H1 (cell line): ENCODE data around the gene PDE4D. TPM values are rescaled to one million over a fixed set of nuclear protein-coding genes. Genes with fewer than 3 reads are reported as not detected.

Source experiments
- EP300 ChIP-seq, 2 experiments: IDR thresholded peaks; 1 replicate in 1 of 2; 2 replicates in 1 of 2; pipeline ENCODE4 v1.6.1; 2011 to 2012; ENCODE audit warnings: low read depth in 2 of 2, low read length in 2 of 2, mild to moderate bottlenecking in 2 of 2, borderline replicate concordance in 1 of 2, inconsistent platforms in 1 of 2, moderate library complexity in 1 of 2
- RFX5 ChIP-seq: IDR thresholded peaks from 2 replicates; pipeline ENCODE4 v1.6.1; 2011; ENCODE audit warnings: low read depth, low read length, improper control_type of control experiment, borderline replicate concordance
- RNF2 ChIP-seq: fragments of 200-900, 300-1000 bp; sonication (generic); IDR thresholded peaks from 2 replicates; pipeline ENCODE4 v1.7.1; 2016; ENCODE audit warnings: borderline replicate concordance, low read depth, mild to moderate bottlenecking, antibody characterized with exemption, low read length; ENCODE audit not compliant: poor library complexity, severe bottlenecking; ENCODE audit errors: missing control alignments
- RXRA ChIP-seq: IDR thresholded peaks from 2 replicates; pipeline ENCODE4 v1.6.1; 2011; ENCODE audit warnings: low read depth, mild to moderate bottlenecking, low read length, moderate library complexity; ENCODE audit not compliant: insufficient read depth
- SP2 ChIP-seq: IDR thresholded peaks from 2 replicates; pipeline ENCODE4 v1.6.1; 2012; ENCODE audit warnings: mild to moderate bottlenecking, low read length, inconsistent platforms
- SRF ChIP-seq: IDR thresholded peaks from 2 replicates; pipeline ENCODE4 v1.6.1; 2011; ENCODE audit warnings: mild to moderate bottlenecking, low read depth, low read length, moderate library complexity
- TAF7 ChIP-seq: optimal IDR thresholded peaks from 2 replicates; pipeline ENCODE3; 2011; ENCODE audit warnings: low read depth, mild to moderate bottlenecking, inconsistent platforms, low read length, moderate library complexity, borderline replicate concordance
- polyA plus RNA-seq, 7 experiments: library from polyadenylated mRNA; depleted of rRNA in 3 of 7; stranded (reverse) in 5 of 7; unstranded in 2 of 7; fragments of >200 nt in 5 of 7; fragments of 200-250 nt in 2 of 7; gene quantifications; 1 replicate in 5 of 7; 2 replicates in 1 of 7; 4 replicates in 1 of 7; pipeline versions ENCODE4 v1.2.1 to v1.2.3, GENCODE V29; 2011 to 2013; ENCODE audit warnings: missing spikeins in 2 of 7, mixed read lengths in 2 of 7
- total RNA-seq: library from RNA; stranded (reverse); fragmentation: NEBNext Ultra II Directional; extraction: Animal tissue kit (Norgen Biotek cat#: 25700); gene quantifications from 2 replicates; pipeline ENCODE4 v1.2.1, GENCODE V29; 2021

PDE4D gene
- total and polyA plus RNA-seq, 2 of the 8 experiments (the other 6 are each of a cell fraction or from before 2014, with no cell fraction given): 2.3 to 3.7 TPM

GRCh38 chr5:59169768-59170150 lies 723.8 kb downstream of the PDE4D start (continued):
- no peak for TF ChIP-seq TAF7
- TF ChIP-seq EP300 (IDR thresholded peaks at IDR 0.05; ENCODE audit: borderline replicate concordance in 1 of 2, low read depth in 2 of 2, low read length in 2 of 2): no peak
- no peak for TF ChIP-seq SRF
- no peak for TF ChIP-seq RFX5
- TF ChIP-seq RXRA: no peak
- TF ChIP-seq SP2: no peak
- TF ChIP-seq RNF2: no peak
